Liver (tissue), 3 donors: ENCODE data around the gene CDH4.

Experiments used
- HNF4A ChIP-seq, 2 donors: conservative IDR thresholded peaks; 2 replicates each; pipeline ENCODE4 v1.6.1; 2016; ENCODE audit warnings: antibody characterized with exemption in 2 of 2, mild to moderate bottlenecking in 2 of 2
- RAD21 ChIP-seq, 2 donors: IDR thresholded peaks; 2 replicates each; pipeline ENCODE4 v1.6.1; 2016; ENCODE audit warnings: antibody characterized with exemption in 2 of 2, mild to moderate bottlenecking in 2 of 2
- TAF1 ChIP-seq: conservative IDR thresholded peaks from 2 replicates; pipeline ENCODE4 v1.6.1; 2016; ENCODE audit warnings: antibody characterized with exemption, mild to moderate bottlenecking
- YY1 ChIP-seq: IDR thresholded peaks from 2 replicates; pipeline ENCODE4 v1.6.1; 2016; ENCODE audit warnings: antibody characterized with exemption, mild to moderate bottlenecking
- TF ChIP-seq, protein P1 (sequence below): fragments of 150-350 bp; IDR thresholded peaks from 2 replicates; pipeline ENCODE4 v1.5.1; 2017; ENCODE audit warnings: improper control_type of control experiment, low read depth, low read length; ENCODE audit not compliant: missing input control
- TF ChIP-seq, protein P2 (sequence below): IDR thresholded peaks from 2 replicates; pipeline ENCODE4 v1.6.1; 2016; ENCODE audit warnings: antibody characterized with exemption
- donor health status: healthy.
- donor health status: healthy.

DNA sequence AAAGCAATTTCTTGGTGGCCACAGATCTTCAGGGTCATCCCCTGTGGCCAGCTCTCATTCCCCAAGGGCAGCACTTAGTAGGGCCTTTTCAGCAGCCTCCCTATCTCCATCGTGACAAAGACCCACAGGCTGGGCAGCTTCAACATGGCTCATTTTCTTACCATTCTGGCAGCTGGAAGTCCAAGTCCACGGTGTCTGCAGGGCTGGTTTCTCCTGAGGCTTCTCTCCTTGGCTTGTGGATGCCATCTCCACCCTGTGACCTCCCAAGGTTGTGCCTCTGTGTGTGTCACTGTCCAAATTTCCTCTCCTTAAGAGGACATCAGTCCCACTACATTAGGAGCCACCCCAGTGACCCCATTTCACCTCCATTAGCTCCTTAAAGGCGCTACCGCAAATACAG is 161.7 kb downstream of the CDH4 start:
- TF ChIP-seq RAD21 (IDR thresholded peaks at IDR 0.05) = no peak
- TF ChIP-seq YY1 = no peak
- TF ChIP-seq, protein P1, sequence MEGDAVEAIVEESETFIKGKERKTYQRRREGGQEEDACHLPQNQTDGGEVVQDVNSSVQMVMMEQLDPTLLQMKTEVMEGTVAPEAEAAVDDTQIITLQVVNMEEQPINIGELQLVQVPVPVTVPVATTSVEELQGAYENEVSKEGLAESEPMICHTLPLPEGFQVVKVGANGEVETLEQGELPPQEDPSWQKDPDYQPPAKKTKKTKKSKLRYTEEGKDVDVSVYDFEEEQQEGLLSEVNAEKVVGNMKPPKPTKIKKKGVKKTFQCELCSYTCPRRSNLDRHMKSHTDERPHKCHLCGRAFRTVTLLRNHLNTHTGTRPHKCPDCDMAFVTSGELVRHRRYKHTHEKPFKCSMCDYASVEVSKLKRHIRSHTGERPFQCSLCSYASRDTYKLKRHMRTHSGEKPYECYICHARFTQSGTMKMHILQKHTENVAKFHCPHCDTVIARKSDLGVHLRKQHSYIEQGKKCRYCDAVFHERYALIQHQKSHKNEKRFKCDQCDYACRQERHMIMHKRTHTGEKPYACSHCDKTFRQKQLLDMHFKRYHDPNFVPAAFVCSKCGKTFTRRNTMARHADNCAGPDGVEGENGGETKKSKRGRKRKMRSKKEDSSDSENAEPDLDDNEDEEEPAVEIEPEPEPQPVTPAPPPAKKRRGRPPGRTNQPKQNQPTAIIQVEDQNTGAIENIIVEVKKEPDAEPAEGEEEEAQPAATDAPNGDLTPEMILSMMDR = no peak
- TF ChIP-seq, protein P2, sequence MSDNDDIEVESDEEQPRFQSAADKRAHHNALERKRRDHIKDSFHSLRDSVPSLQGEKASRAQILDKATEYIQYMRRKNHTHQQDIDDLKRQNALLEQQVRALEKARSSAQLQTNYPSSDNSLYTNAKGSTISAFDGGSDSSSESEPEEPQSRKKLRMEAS = no peak
- TF ChIP-seq TAF1 = no peak
- no peak for TF ChIP-seq HNF4A (conservative IDR thresholded peaks at IDR 0.05)
